Inflammatory macrophage treated with lipopolysaccharide for 1 hour (primary cell): ENCODE results near the gene PLCB1.
"Not testable (repeated sequence)": the region's sequence is repeated elsewhere in the genome, so short reads cannot be mapped to it uniquely, and the experiment has no call there.

Experiments used
- DNase-seq, 2 donors: peaks; one replicate each; pipeline ENCODE4 v3.0.0-alpha.2; 2020 to 2022

PLCB1 gene

DNA sequence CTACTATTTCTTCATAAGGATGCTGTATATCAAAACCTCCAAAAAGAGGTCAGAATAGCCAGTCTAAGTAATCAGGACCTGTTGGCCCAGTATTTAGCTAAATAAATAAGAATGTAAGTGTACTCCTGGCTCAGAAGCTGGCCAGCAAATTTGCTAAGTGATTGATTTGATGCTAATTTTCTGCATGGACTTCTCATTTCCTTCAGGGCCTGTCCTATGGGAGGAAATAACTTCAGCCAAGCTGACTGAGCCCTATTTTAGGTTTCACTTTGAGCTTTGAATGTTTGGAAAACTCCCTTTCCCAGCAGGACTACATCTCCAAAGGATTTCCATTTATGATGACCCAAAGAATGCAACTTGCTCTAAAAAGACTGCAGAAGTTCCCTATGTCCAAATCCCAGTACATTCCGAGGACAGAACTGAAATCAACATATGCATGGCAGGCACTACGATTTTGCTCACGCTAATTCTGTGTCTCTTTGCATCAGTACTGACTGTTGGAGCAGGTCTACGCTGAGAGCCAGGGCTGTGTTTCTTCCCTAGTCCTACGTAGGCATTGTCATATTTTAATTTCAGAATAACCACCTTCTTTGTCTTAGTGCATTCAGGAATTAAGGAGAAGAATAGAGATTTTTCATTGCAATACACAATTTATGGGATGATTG, 495.4 kb downstream of the PLCB1 start:
- no peak for DNase-seq

DNA sequence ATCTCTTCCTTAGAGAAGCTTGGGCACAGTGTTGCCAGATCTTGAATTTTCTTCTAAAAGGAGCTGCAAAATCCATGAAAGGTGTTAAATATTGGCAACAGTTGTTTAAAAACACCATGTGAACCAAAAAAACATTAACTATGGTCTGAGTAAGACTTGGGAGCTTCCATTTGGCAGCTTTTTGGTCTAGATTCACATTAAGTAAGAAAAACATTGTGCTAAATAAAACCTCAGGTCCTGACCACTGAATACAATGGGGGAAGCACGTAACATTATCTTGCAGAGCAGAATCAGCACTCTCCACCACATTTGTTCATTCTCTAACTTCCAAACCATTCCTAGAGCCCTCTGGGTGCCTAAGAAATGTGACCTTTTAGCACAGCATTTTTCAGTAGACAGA, 499.2 kb downstream of the PLCB1 start:
- no peak for DNase-seq

GRCh38 chr20:8633366-8633765, 501.3 kb downstream of the PLCB1 start:
- DNase-seq: no peak

DNA sequence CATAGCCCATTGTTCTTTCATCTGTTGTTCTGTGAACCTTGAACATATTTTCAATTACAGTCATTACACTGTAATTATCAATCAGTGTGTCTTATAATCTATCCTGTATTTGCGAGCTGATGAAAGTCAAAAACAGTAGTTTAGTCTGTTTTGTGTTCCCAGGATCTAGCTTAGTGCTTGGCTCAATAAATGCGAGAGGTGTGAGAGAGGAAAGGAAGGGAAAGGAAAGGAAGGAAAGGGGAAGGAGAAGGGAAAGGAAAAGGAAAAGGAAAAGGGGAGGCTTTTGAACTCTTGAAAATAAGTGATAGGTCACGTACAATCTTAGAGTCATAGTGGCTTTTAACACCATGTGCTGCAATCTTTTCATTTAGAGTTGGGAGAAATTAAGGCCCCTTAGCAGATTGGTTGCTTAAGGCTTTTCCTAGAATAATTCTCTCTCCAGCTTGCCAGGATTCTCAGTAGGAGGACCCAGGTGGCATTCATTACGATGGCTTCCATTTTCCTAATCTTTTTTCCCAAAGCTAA, 503.0 kb downstream of the PLCB1 start:
- no peak for DNase-seq

- no peak for DNase-seq
These were observed 503.8 kb downstream of the PLCB1 start for GRCh38 chr20:8635837-8636236.

- no peak for DNase-seq
These were observed 507.2 kb downstream of the PLCB1 start for GRCh38 chr20:8639112-8639778.

DNA sequence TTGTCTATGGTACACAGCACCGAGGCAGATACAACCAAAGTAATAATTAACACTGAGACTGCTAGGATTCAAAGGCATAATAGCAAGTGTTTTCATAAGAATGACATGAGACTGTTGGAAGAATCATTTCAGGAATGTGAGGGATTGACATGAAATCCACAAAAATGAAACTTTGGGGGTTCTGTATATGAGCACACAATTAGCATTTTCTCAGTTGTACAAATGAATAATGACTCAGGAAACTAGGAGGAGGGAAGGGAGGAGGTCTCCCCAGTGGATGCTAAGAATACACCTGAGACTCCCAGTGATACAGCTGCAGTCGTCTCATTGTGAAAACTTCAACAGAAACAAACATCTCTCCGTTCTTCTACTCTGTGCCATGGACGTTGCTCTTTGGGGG, 508.4 kb downstream of the PLCB1 start:
- DNase-seq: no peak

DNA sequence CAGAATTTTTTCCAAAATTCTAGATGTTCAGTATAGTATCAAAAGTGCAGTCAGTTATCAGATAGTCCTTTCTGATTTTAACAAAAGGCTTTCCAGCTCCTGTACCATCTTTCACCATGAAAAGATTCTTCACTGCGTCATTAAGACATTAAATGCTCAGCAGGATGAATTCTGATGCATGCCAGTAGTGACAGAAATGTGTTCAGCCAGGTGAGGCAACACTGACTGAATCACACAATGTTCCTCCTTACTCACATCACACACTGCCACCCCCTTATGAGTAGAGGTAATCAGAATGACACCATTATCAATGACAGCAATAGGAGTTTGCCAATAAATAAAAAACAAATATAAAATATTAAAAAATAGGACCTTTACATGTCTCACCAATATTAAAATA, 510.2 kb downstream of the PLCB1 start:
- no peak for DNase-seq

- DNase-seq: not testable (repeated sequence)
These were observed 512.4 kb downstream of the PLCB1 start for GRCh38 chr20:8644468-8644867.

DNA sequence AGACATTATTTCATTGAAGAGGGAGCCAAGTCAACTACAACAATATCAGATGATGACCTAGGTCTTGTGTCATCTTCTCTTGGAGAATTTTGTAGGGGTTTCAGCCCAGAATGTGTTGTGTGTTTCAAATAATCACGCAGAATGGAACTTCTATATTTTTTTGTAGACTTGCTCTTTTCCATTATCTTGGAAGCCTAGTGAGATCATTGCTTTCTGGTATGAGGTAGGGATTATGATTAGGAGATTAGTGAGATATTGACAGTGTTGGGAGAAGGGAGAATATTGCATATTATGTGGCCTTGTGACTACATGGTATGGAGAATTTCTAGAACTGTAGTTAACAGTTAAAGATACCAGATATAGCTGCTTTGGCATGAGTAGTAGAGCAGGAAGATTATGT, 513.3 kb downstream of the PLCB1 start:
- DNase-seq: no peak

- no peak for DNase-seq
These were observed 514.0 kb downstream of the PLCB1 start for GRCh38 chr20:8646033-8646441.

GRCh38 chr20:8646716-8647115, 514.6 kb downstream of the PLCB1 start:
- no peak for DNase-seq

GRCh38 chr20:8647961-8648441, 515.9 kb downstream of the PLCB1 start:
- DNase-seq: peak; percentile 61 to 75

DNA sequence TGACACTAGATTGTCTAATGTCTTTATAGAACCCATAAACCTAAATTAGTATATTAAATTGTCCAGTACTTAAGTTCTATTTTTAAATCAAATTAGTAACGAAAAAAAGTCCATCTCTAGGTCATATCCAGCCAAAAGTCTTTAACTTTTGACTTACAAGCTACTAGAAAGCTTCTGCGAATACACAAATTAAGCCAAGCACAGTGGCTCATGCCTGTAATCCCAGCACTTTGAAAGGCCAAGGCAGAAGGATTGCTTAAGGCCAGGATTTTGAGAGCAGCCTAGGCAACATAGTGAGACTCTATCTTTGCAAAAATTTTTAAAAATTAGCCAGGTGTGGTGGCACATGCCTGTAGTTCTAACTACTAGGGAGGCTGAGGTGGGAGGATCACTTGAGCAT, 516.4 kb downstream of the PLCB1 start:
- DNase-seq: no peak

GRCh38 chr20:8652396-8652795, 520.3 kb downstream of the PLCB1 start:
- DNase-seq: no peak

DNA sequence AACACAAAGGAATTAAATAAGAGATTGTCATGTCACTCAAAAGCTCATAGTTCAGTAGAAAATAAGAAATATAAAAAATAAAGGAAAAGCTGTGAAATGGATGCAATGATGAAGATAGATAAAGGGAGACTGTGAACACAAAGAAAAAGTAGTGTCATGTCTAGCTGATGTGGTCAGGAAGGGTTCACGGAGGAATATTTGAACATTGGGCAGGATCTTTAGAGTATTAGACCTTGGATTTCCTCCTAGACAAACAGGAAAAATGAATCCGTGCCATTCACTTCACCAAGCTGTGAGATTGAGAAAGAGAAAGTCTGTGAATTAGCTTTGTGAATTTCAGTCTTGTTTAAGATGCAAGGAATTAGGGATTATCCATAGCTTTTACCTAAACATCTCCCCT, 522.4 kb downstream of the PLCB1 start:
- no peak for DNase-seq

DNA sequence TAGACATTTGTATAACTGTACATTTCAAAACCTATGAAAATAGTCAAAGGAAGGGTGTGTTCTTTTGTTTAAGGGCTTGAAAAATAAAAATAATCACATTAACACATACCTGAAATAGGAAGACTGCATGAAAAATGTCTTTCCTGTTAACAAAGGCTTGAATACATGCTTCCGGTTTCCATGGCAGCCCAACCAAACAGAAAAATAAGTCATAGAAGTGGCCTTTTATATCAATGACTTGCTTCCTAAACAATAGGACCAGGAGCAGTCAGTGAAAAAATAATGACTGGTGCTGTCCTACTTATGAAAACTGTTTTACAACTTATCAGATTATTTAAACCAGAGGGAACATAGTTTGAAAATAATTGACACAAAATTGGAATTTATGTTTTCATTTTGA, 524.3 kb downstream of the PLCB1 start:
- DNase-seq: no peak

DNA sequence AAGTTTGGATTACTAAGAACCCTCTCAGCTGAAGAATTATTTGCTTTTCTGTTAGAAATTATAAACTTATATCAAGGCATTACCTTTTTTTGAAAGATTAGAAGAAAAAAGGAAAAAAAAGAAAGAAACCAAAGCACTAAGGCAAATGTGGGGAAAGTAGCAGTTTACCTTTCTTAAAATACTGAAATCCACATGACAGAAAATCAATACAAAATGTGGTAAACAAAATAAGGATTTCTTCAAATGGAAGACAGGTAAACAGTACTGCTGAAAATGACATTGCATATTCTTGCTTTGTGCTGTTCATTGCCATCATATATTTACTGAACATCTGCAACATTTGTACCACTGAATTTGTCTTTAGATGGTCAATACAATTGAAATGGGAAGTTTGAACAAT, 525.6 kb downstream of the PLCB1 start:
- no peak for DNase-seq

DNA sequence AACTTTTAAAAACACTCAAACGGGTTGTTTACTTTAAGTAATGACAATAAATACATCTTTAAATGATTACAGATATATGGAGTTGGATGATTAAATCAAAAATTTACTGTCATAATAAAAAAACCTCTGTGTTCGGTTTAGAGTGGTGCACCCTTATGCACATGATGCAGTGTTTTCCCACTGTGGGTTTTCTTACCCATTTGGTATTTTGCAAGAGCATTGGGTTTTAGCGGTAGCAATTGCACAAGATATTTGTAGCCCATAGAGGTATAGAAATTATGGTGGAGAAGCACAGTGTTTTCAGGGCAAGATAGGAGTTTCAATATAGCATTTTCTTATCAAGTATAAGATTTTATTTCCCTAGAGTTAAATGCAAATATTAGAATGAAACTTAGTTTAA, 526.0 kb downstream of the PLCB1 start:
- peak in 1 of 2 donors; percentile 6 for DNase-seq

GRCh38 chr20:8661229-8661952, 529.3 kb downstream of the PLCB1 start:
- no peak for DNase-seq

GRCh38 chr20:8662433-8662954, 530.4 kb downstream of the PLCB1 start:
- DNase-seq: no peak

GRCh38 chr20:8663424-8663823, 531.4 kb downstream of the PLCB1 start:
- DNase-seq: no peak

- no peak for DNase-seq
These were observed 532.7 kb downstream of the PLCB1 start for GRCh38 chr20:8664778-8665177.

DNA sequence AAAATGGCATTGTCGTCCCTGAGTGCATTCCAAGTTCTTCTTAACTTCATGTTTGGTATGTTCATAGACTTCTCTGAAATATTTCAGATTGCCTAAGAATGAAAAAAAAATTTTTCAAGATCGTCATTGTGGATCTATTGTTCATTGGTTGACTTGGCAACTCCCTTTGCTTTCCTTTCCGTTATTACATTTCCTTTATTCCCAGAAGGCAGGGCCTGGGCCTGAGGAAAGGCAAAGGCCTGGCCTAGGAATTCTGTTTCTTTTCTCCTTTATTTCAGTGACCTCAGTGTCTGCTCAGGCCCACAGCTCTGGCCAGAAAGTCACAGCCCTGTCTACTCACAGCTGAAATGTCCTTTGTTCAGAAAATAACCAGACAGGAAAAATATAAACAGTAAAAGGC, 535.2 kb downstream of the PLCB1 start:
- DNase-seq: no peak
